ENCODE data around the gene ZNF286A. TPM values are rescaled to one million over a fixed set of nuclear protein-coding genes. Genes with fewer than 3 reads are reported as not detected.

Gene ZNF286A
- total RNA-seq, 1 experiment from 2014 or later = 19.4 TPM

DNA sequence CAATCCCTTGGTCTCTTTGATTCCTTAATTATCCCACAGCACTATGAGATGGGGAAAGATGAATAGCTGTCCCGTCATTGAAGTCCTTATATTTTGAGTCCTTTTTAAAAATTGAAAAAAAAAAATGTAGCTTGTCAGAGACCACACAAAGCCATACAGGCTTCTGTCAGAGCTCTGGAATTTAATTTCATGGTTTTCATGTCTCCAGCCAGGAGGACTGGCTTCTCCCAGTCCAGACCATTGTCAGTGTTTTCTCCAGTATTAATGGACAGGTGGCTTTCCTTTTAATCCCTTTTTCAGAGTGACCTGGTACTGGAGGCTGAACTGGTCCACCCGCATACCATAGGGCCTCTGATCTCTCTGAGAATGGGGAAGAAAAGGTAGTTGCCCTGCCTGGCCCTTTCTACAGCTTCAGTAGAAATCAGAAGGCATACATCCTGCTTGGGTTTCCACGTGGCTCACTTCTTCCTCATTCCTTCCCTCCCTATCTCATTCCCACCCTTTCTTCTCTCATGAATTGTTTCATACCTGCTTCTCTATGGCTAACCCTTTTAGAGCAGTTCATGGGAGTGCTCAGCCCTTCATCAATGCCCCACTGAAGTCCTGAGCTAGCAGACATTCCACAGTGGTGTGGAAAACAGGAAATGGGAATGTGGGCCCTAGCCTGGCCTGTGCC is 44.5 kb upstream of the ZNF286A start:
- H3K4me3 Mint-ChIP-seq (ENCODE audit: unreplicated experiment) = peak overlapping the region; percentile 16

DNA sequence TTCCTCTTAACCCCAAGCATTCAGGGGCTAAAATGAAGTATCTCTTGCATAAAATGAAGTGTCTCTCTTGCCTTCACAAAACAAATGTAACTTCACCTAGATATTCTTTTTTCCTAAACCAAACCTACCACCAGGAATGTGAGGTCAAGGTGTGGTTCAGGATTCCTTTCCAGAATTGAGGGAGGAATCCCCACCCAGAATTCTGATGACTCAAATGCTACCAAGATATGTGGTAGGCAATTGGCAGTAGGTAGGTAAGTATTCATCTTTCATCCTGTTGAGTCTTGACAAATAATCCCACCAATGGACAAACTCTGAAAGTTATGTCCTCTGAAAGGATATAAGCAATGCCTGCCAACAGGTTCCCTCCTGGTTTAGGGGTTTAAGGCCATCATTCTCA is 41.7 kb upstream of the ZNF286A start:
- CTCF ChIA-PET = no interaction called here
- Mint-ChIP-seq H3K4me3 (ENCODE audit: unreplicated experiment) (no peak overlapping the region), H3K27ac (ENCODE audit: unreplicated experiment) (peak overlapping the region; percentile 59), H3K27me3 (ENCODE audit: insufficient read depth, unreplicated experiment) (no peaks in the 10 kb centered on the region), H3K9me3 (ENCODE audit: unreplicated experiment) (no peaks in the 10 kb centered on the region), H3K4me1 (ENCODE audit: low read depth, unreplicated experiment) (peaks cover 25% of the 10 kb centered on the region), H3K36me3 (ENCODE audit: insufficient read depth, unreplicated experiment) (peaks cover 6% of the 10 kb centered on the region)
- Histone ChIP-seq H3K4me1 (peaks cover 55% of the 10 kb centered on the region), H3K4me3 (ENCODE audit: low read depth, low read length) (no peak overlapping the region), H3K9me3 (no peaks in the 10 kb centered on the region), H3K27me3 (replicated peaks; ENCODE audit: control insufficient read depth, insufficient read depth, low read length) (no peaks in the 10 kb centered on the region), H3K36me3 (ENCODE audit: control insufficient read depth, insufficient read depth, low read length) (no peaks in the 10 kb centered on the region)
- TF ChIP-seq, protein P1, sequence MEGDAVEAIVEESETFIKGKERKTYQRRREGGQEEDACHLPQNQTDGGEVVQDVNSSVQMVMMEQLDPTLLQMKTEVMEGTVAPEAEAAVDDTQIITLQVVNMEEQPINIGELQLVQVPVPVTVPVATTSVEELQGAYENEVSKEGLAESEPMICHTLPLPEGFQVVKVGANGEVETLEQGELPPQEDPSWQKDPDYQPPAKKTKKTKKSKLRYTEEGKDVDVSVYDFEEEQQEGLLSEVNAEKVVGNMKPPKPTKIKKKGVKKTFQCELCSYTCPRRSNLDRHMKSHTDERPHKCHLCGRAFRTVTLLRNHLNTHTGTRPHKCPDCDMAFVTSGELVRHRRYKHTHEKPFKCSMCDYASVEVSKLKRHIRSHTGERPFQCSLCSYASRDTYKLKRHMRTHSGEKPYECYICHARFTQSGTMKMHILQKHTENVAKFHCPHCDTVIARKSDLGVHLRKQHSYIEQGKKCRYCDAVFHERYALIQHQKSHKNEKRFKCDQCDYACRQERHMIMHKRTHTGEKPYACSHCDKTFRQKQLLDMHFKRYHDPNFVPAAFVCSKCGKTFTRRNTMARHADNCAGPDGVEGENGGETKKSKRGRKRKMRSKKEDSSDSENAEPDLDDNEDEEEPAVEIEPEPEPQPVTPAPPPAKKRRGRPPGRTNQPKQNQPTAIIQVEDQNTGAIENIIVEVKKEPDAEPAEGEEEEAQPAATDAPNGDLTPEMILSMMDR (IDR thresholded peaks at IDR 0.05; ENCODE audit: insufficient read depth in 1 of 2, low read depth in 1 of 2, low read length in 1 of 2, severe bottlenecking in 1 of 2, unreplicated experiment in 1 of 2) = no peak
- no TSS peak for BruUV-seq (replicated peaks)
- intact Hi-C loops (cut with micrococcal nuclease; ENCODE audit: unreplicated experiment) = loop anchor here (5.0 kb wide), 1 partner anchor 39 kb away; the partner anchor contains the start of gene ZNF286A
- POLR2A ChIA-PET = no interaction called here
- no peak for DNase-seq

More for the DNA sequence above, 44.5 kb upstream of the ZNF286A start:
- TF ChIP-seq, protein P1 (IDR thresholded peaks at IDR 0.05; ENCODE audit: insufficient read depth in 1 of 2, low read depth in 1 of 2, low read length in 1 of 2, severe bottlenecking in 1 of 2, unreplicated experiment in 1 of 2) = no peak
- CTCF ChIA-PET = no interaction called here
- DNase-seq = peak; percentile 67 to 75
- Mint-ChIP-seq H3K4me1 (ENCODE audit: low read depth, unreplicated experiment) (peaks cover 25% of the 10 kb centered on the region), H3K27me3 (ENCODE audit: insufficient read depth, unreplicated experiment) (no peaks in the 10 kb centered on the region), H3K36me3 (ENCODE audit: insufficient read depth, unreplicated experiment) (peaks cover 6% of the 10 kb centered on the region), H3K27ac (ENCODE audit: unreplicated experiment) (peak overlapping the region; percentile 92), H3K9me3 (ENCODE audit: unreplicated experiment) (no peaks in the 10 kb centered on the region)
- POLR2A ChIA-PET = no interaction called here
- H3K4me1 ChIP-seq = peaks cover 50% of the 10 kb centered on the region
- no peaks in the 10 kb centered on the region for H3K27me3 ChIP-seq (replicated peaks; ENCODE audit: control insufficient read depth, insufficient read depth, low read length)
- no peaks in the 10 kb centered on the region for H3K36me3 ChIP-seq (ENCODE audit: control insufficient read depth, insufficient read depth, low read length)
- no peak overlapping the region for H3K4me3 ChIP-seq (ENCODE audit: low read depth, low read length)
- H3K9me3 ChIP-seq = no peaks in the 10 kb centered on the region
- BruUV-seq (replicated peaks) = no TSS peak
- intact Hi-C loops (cut with micrococcal nuclease; ENCODE audit: unreplicated experiment) = loop anchor here (5.0 kb wide), 1 partner anchor 42 kb away; the partner anchor contains the start of gene ZNF286A

DNA sequence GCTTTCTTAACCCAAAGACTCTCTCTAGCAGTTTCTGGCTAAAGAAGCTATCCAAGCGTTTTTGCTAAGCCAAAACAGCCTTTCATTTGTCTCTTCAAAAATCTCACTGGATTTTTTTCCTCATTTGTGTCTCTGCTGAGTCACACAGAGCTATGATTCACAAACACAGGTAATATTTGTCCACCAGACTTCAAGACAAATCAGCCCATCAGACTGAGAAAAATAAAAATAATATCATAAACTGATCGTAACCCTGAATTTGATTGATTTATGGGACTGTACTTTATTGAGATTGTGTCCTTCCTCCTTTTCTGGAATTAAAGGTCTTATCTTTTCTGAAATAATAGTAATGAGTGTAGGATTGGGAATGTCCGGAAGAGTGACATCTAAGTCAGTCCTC is 41.3 kb upstream of the ZNF286A start:
- Histone ChIP-seq H3K4me3 (ENCODE audit: low read depth, low read length) (no peak overlapping the region), H3K36me3 (ENCODE audit: control insufficient read depth, insufficient read depth, low read length) (no peaks in the 10 kb centered on the region), H3K27me3 (replicated peaks; ENCODE audit: control insufficient read depth, insufficient read depth, low read length) (no peaks in the 10 kb centered on the region), H3K4me1 (peaks cover 55% of the 10 kb centered on the region), H3K9me3 (no peaks in the 10 kb centered on the region)
- ChIA-PET CTCF (no interaction called here), POLR2A (no interaction called here)
- H3K27me3 Mint-ChIP-seq (ENCODE audit: insufficient read depth, unreplicated experiment) = no peaks in the 10 kb centered on the region
- BruUV-seq (replicated peaks) = no TSS peak
- intact Hi-C loops (cut with micrococcal nuclease; ENCODE audit: unreplicated experiment) = loop anchor here (5.0 kb wide), 1 partner anchor 39 kb away; the partner anchor contains the start of gene ZNF286A
- H3K4me3 Mint-ChIP-seq (ENCODE audit: unreplicated experiment) = no peak overlapping the region
- no peak overlapping the region for H3K27ac Mint-ChIP-seq (ENCODE audit: unreplicated experiment)
- H3K36me3 Mint-ChIP-seq (ENCODE audit: insufficient read depth, unreplicated experiment) = peaks cover 6% of the 10 kb centered on the region
- peaks cover 21% of the 10 kb centered on the region for H3K4me1 Mint-ChIP-seq (ENCODE audit: low read depth, unreplicated experiment)
- TF ChIP-seq, protein P1 (IDR thresholded peaks at IDR 0.05; ENCODE audit: insufficient read depth in 1 of 2, low read depth in 1 of 2, low read length in 1 of 2, severe bottlenecking in 1 of 2, unreplicated experiment in 1 of 2) = no peak
- H3K9me3 Mint-ChIP-seq (ENCODE audit: unreplicated experiment) = no peaks in the 10 kb centered on the region
- no peak for DNase-seq

Measured in Caco-2 (cell line).